ENCODE results near the gene BGN.
A peak's percentile ranks its signal among the peaks of the same experiment; 100 is the strongest.

BGN gene

GRCh38 chrX:153507484-153508178 is 12.9 kb downstream of the BGN start:
- peak; percentile 69 for DNase-seq

DNA sequence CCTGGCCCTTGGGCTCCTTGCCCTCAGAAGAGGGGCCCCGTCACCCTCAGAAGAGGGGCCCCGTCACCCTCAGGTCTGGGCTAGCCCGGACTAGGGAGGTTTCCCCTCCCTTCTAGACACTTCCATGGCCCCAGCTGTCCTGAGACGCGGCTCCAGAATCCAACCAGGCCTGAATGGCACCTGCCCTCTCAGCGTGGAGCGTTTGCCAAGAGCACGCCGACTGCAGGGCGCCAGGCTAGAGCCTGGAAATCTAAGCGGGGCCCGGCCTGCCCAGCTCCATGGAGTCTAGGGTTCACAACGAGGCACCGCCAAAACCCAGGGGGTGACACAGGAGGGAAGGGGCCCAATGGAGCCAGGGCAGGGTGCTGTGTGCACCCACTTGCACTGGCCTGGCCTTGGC is 14.8 kb downstream of the BGN start:
- DNase-seq = no peak

- DNase-seq = no peak
Measured at GRCh38 chrX:153510383-153510782, 15.6 kb downstream of the BGN start.

GRCh38 chrX:153511784-153512500 is 17.2 kb downstream of the BGN start:
- DNase-seq = no peak

DNA sequence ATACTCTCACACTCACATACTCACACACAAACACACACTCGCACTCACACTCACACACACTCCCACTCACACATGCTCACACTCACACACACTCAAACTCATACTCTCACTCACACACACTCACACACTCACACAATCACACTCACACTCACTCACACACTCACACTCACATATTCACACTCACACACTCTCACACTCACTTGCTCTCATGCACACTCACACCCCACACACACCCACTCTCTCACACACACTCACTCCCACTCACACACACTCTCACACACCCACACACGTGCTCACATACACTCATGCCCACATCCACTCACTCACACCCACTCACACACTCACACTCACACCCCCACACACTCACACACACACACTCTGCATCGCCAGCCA is 17.7 kb downstream of the BGN start:
- no peak for DNase-seq

DNA sequence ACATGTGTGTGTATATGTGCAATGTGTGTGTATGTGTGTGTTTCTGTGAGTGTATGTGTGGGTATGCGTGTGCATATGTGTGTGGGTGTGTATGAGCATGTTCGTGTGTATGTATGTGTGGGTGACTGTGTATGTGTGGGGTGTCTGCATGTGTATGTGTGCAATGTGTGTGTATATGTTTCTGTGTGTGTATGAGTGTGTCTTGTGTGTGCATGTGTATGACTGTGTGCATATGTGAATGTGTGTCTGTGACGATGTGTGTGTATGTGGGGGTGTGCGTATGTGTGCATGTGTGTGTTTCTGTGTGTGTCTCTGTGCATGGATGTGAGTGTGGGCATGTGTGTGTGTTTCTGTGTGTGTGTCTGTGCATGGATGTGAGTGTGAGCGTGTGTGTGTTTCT is 18.5 kb downstream of the BGN start:
- DNase-seq = no peak

- no peak for DNase-seq
Measured at GRCh38 chrX:153514259-153514658, 19.5 kb downstream of the BGN start.

GRCh38 chrX:153515435-153515834 is 20.7 kb downstream of the BGN start:
- no peak for DNase-seq

DNA sequence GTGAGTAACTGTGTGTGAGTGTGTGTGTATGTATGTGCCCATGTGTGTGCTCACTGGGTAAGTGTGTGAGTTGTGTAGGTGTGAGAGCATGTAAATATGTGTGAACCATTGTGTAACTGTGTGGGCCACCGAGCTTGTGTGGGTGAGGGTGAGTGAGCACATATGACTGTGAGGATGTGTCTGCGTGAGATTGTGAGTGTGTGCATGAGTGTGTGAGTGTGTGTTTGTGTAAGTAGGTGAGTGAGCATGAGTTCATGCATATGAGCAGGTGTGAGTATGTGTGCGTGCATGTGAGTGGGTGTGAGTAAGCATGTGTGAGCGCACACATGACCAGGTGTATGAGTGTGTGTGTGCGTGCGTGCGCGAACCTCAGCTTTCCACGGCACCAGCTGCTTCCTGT is 21.3 kb downstream of the BGN start:
- no peak for DNase-seq

- DNase-seq = no peak
Measured at GRCh38 chrX:153517423-153517822, 22.6 kb downstream of the BGN start, which contains the start of gene ATP2B3. TSS of gene ATP2B3 (plus strand) at chrX:153517642. CDS start at chrX:153536248, 18,606 bp downstream.

GRCh38 chrX:153517946-153518834 is 23.4 kb downstream of the BGN start:
- DNase-seq = no peak

DNA sequence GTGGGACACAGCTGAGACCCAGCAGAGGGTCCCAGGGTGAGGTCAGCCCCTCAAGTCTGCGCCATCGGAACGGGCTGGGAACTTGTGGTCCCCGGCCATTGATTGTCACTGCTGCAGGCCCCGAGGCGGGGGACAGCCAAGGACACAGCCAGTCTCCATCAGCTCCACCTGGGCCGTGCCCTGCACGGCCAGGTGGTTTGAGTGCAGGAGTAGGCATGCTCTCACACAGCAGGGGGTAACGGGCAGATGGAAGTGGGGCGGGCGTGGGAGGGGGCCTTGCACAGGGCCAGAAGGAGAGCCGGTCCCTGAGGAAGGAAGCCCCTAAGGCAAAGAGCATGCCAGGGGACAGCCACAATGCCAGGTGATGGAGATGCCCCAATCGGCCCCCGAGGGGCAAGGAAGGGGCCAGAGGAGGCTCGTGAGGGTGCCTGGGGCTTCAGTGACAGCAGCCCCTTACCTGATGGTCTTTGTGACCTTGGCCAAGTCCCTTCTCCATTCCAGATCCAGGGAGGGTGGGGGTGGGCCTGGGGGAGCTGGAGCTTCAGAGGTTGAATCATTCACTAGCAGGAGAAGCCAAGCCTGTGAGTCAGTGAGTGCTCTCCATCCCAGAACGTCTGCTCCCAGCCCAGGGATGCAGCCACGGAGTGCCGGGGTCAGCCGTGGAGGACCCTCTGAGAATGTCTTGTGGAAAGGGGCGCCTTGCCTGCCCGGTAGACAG is 24.9 kb downstream of the BGN start:
- DNase-seq = peak; percentile 60

DNA sequence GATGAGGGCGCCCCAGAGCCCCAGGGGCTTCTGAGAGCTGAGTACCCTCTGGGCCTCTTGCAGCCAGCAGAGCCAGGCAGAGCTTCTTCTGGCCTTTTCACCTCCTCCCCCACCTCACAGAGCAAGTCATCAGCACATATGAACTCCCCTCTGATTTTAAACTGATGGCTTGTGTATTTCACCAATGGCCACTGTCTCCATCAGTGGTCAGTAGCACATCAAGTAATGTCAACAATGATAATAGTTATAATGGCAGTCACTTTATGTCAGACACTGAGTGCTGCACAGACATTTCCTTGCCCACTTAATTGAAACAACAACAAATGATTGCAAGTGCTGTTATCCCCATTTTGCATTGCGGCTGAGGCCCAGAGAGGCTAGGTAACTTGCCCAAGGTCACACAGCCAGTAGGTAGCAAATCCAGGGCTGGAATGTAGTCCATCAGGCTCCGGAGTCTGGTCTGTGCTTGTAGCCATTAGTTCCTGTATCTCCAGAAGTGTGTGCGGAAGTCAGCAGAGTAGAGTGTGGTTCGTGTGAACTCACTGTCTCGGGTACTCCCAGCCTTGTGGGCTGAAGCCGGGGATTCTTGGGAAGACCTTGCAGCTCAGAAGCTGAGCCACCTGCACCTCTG is 25.6 kb downstream of the BGN start:
- DNase-seq = no peak

- DNase-seq = no peak
Measured at GRCh38 chrX:153521034-153521433, 26.3 kb downstream of the BGN start.

DNA sequence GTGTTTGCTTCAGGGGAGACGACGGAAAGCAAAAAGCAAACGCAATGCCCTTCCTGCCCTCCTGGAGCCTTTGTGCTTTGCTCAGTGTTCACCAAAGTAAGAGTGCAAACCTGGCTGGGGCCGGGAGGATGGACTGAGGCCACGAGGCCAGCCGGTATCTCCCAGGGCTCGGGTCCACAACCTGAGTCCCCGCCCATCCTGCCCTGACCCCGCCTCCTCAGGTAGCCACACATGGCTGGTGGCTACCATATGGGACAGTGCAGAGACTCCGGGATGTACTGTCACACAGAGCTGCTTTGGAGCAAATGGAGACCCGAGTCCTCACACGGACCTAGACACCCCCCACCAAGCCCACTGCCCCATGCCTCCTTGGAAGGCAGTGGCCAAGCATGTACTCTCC is 27.5 kb downstream of the BGN start:
- no peak for DNase-seq

- DNase-seq = no peak
Measured at GRCh38 chrX:153523269-153523668, 28.5 kb downstream of the BGN start.

GRCh38 chrX:153524234-153524633 is 29.5 kb downstream of the BGN start:
- no peak for DNase-seq

GRCh38 chrX:153525451-153525850 is 30.7 kb downstream of the BGN start:
- no peak for DNase-seq

GRCh38 chrX:153526042-153526441 is 31.3 kb downstream of the BGN start:
- DNase-seq = no peak

GRCh38 chrX:153526801-153527200 is 32.0 kb downstream of the BGN start:
- DNase-seq = no peak

DNA sequence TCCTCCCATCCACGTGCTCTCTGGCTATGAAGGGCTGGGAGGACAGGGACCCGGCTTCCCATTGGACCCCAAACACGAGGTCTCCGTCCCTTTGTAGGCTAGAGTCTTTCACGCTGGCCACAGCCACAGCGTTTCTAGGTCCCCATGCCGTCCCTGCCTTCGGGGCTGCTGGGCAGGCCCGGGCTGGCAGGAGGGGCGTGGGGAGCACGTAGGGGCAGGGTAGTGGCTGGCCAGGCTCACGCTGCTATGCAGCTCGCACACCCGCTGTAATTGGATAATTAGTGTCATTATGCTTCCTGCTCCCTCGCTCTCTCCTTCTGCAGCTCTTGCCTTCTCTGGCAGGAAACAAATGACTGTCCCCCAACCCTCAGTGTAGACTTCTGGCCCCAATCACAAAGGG is 32.4 kb downstream of the BGN start:
- no peak for DNase-seq
